ENCODE results near the gene CTSZ. TPM values are rescaled to one million over a fixed set of nuclear protein-coding genes. Genes with fewer than 3 reads are reported as not detected.
A peak's percentile ranks its signal among the peaks of the same experiment; 100 is the strongest.

Gene CTSZ
- total RNA-seq, 1 experiment from 2014 or later, result 14.9 TPM

- peak; percentile 97 for DNase-seq (ENCODE audit: low read depth)
Observed at GRCh38 chr20:59032023-59032712, 25.1 kb upstream of the CTSZ start, which contains the start of gene ATP5F1E. TSS of gene ATP5F1E (minus strand) at chr20:59032335. CDS start at chr20:59032251, 84 bp downstream.

- DNase-seq (ENCODE audit: low read depth), result no peak
Observed at GRCh38 chr20:59031564-59032022, 24.5 kb upstream of the CTSZ start.

GRCh38 chr20:59030911-59031563 lies 24.0 kb upstream of the CTSZ start:
- no peak for DNase-seq (ENCODE audit: low read depth)

- no peak for DNase-seq (ENCODE audit: low read depth)
Observed at GRCh38 chr20:59028812-59029211, 21.8 kb upstream of the CTSZ start.

GRCh38 chr20:59027741-59028320 lies 20.8 kb upstream of the CTSZ start:
- peak; percentile 74 for DNase-seq (ENCODE audit: low read depth)

GRCh38 chr20:59026904-59027740 lies 20.1 kb upstream of the CTSZ start:
- no peak for DNase-seq (ENCODE audit: low read depth)

GRCh38 chr20:59025511-59025910 lies 18.5 kb upstream of the CTSZ start:
- DNase-seq (ENCODE audit: low read depth), result no peak

GRCh38 chr20:59025086-59025485 lies 18.0 kb upstream of the CTSZ start:
- no peak for DNase-seq (ENCODE audit: low read depth)

GRCh38 chr20:59024111-59024530 lies 17.1 kb upstream of the CTSZ start:
- no peak for DNase-seq (ENCODE audit: low read depth)

GRCh38 chr20:59023616-59024015 lies 16.6 kb upstream of the CTSZ start:
- no peak for DNase-seq (ENCODE audit: low read depth)

GRCh38 chr20:59022754-59023153 lies 15.7 kb upstream of the CTSZ start:
- no peak for DNase-seq (ENCODE audit: low read depth)

GRCh38 chr20:59020938-59021551 lies 14.0 kb upstream of the CTSZ start:
- DNase-seq (ENCODE audit: low read depth), result peak; percentile 95

- no peak for DNase-seq (ENCODE audit: low read depth)
Observed at GRCh38 chr20:59019217-59019616, 12.2 kb upstream of the CTSZ start, which contains the start of gene TUBB1. TSS of gene TUBB1 (plus strand) at chr20:59019429. CDS start at chr20:59019523, 94 bp downstream.

- no peak for DNase-seq (ENCODE audit: low read depth)
Observed at GRCh38 chr20:59018817-59019216, 11.8 kb upstream of the CTSZ start.

GRCh38 chr20:59017493-59018231 lies 10.6 kb upstream of the CTSZ start:
- no peak for DNase-seq (ENCODE audit: low read depth)

GRCh38 chr20:59016795-59017492 lies 9.9 kb upstream of the CTSZ start:
- peak; percentile 56 for DNase-seq (ENCODE audit: low read depth)

GRCh38 chr20:59015812-59016711 lies 9.0 kb upstream of the CTSZ start:
- DNase-seq (ENCODE audit: low read depth), result no peak

- no peak for DNase-seq (ENCODE audit: low read depth)
Observed at GRCh38 chr20:59015411-59015810, 8.4 kb upstream of the CTSZ start.

Measured in M059J (cell line).